GM12873 (cell line): ENCODE data around the gene ACSF3.

Source experiments
- CTCF ChIP-seq: IDR thresholded peaks from 2 replicates; pipeline ENCODE4 v1.5.1; 2012; ENCODE audit warnings: low read depth, mild to moderate bottlenecking, moderate library complexity, low read length, control low read depth; ENCODE audit not compliant: insufficient read depth; ENCODE audit errors: missing control alignments

The ACSF3 gene

GRCh38 chr16:89078172-89078571 lies 15.5 kb upstream of the ACSF3 start:
- no peak for TF ChIP-seq CTCF

GRCh38 chr16:89079434-89079980 lies 14.1 kb upstream of the ACSF3 start:
- no peak for TF ChIP-seq CTCF

GRCh38 chr16:89080196-89080853 lies 13.3 kb upstream of the ACSF3 start:
- no peak for TF ChIP-seq CTCF

GRCh38 chr16:89081556-89081955 lies 12.1 kb upstream of the ACSF3 start:
- TF ChIP-seq CTCF: no peak

- no peak for TF ChIP-seq CTCF
Observed at GRCh38 chr16:89084411-89084810, 9.2 kb upstream of the ACSF3 start.

- no peak for TF ChIP-seq CTCF
Observed at GRCh38 chr16:89084814-89085612, 8.6 kb upstream of the ACSF3 start.

- TF ChIP-seq CTCF: no peak
Observed at GRCh38 chr16:89085755-89086154, 7.9 kb upstream of the ACSF3 start.
